Fibroblast of pulmonary artery (primary cell): ENCODE results near the gene LIMA1.
"Not testable (repeated sequence)": the region's sequence is repeated elsewhere in the genome, so short reads cannot be mapped to it uniquely, and the experiment has no call there.

Experiments used
- DNase-seq: peaks from one replicate; pipeline ENCODE4 v3.0.0-alpha.2; 2010; ENCODE audit warnings: low read depth
- H3K4me3 ChIP-seq: replicated peaks from 2 replicates; pipeline ENCODE4 v1.5.1; 2011; ENCODE audit warnings: low read depth, mild to moderate bottlenecking, control low read depth, low read length, moderate library complexity
- CTCF ChIP-seq: IDR thresholded peaks from 2 replicates; pipeline ENCODE4 v1.5.1; 2011; ENCODE audit warnings: mild to moderate bottlenecking, control low read depth, low read length, inconsistent platforms; ENCODE audit errors: missing control alignments

The LIMA1 gene

GRCh38 chr12:50317203-50317602 is 33.9 kb upstream of the LIMA1 start:
- peak; percentile 18 for DNase-seq
- TF ChIP-seq CTCF: no peak
- H3K4me3 ChIP-seq: no peak overlapping the region

- no peak for DNase-seq
- no peak overlapping the region for H3K4me3 ChIP-seq
- TF ChIP-seq CTCF: no peak
Measured at GRCh38 chr12:50315803-50316202, 32.5 kb upstream of the LIMA1 start.

GRCh38 chr12:50314636-50315312 is 31.5 kb upstream of the LIMA1 start:
- peak; percentile 72 for TF ChIP-seq CTCF
- no peak overlapping the region for H3K4me3 ChIP-seq
- DNase-seq: peak; percentile 84

GRCh38 chr12:50313971-50314370 is 30.7 kb upstream of the LIMA1 start:
- H3K4me3 ChIP-seq, DNase-seq: not testable (repeated sequence)

- TF ChIP-seq CTCF: no peak
- DNase-seq: no peak
- H3K4me3 ChIP-seq: no peak overlapping the region
Measured at GRCh38 chr12:50313256-50313931, 30.1 kb upstream of the LIMA1 start.

GRCh38 chr12:50311858-50312609 is 28.7 kb upstream of the LIMA1 start:
- DNase-seq: peak; percentile 20
- not testable (repeated sequence) for H3K4me3 ChIP-seq

GRCh38 chr12:50309950-50310349 is 26.6 kb upstream of the LIMA1 start:
- H3K4me3 ChIP-seq: no peak overlapping the region
- no peak for DNase-seq
- no peak for TF ChIP-seq CTCF

- TF ChIP-seq CTCF: no peak
- no peak overlapping the region for H3K4me3 ChIP-seq
- DNase-seq: no peak
Measured at GRCh38 chr12:50302686-50303085, 19.4 kb upstream of the LIMA1 start.
